ENCODE data around the gene PPM1D.

GRCh38 chr17:60627124-60627523, 27.1 kb downstream of the PPM1D start:
- TF ChIP-seq EZH2 (IDR thresholded peaks at IDR 0.05; ENCODE audit: borderline replicate concordance) = no peak
- no peak for TF ChIP-seq CTCF (IDR thresholded peaks at IDR 0.05; ENCODE audit: poor library complexity)
